Measurements from ENCODE around the gene TMEM128.
"Not testable (repeated sequence)": the region's sequence is repeated elsewhere in the genome, so short reads cannot be mapped to it uniquely, and the experiment has no call there.

GRCh38 chr4:4257705-4258104 is 9.7 kb upstream of the TMEM128 start:
- not testable (repeated sequence) for TF ChIP-seq CTCF, POLR2A, EP300 (IDR thresholded peaks at IDR 0.05)
